ENCODE results near the gene COBL. TPM values are rescaled to one million over a fixed set of nuclear protein-coding genes. Genes with fewer than 3 reads are reported as not detected.

COBL gene
- total and polyA plus RNA-seq, 2 of the 8 experiments (the other 6 are each of a cell fraction or from before 2014, with no cell fraction given) = 13.8 to 40.4 TPM

- H3K14ac ChIP-seq (ENCODE audit: insufficient read length) = no peak overlapping the region
- peak overlapping the region; percentile 96 for H4K91ac ChIP-seq (replicated peaks; ENCODE audit: insufficient read length, low read length)
- CTCF ChIA-PET (ENCODE audit: partially characterized antibody) = interaction anchor here (0.7 to 2.7 kb wide), 16 partner anchors 12 to 537 kb away, joined by 3 to 12 read pairs (median 4); no protein-coding TSS in a partner anchor
- POLR2A ChIA-PET (ENCODE audit: partially characterized antibody) = no interaction called here
- H3K4me3 ChIP-seq (ENCODE audit: extremely low read depth in 1 of 4, insufficient read depth in 2 of 4, low read depth in 3 of 4, low read length in 4 of 4) = peak overlapping the region in 1 of 4 experiments; percentile 10; a peak in 1 of 8 replicates
- H2BK120ac ChIP-seq (replicated peaks; ENCODE audit: low read depth, low read length) = peak overlapping the region; percentile 57
- H3K79me2 ChIP-seq (ENCODE audit: control insufficient read depth in 1 of 2, insufficient read depth in 2 of 2, low read length in 2 of 2) = no peaks in the 10 kb centered on the region
- DNase-seq (ENCODE audit: low read depth in 1 of 2, low spot score in 2 of 2) = no peak
- no peak overlapping the region; the same call in 1 of the 2 replicates for H2BK20ac ChIP-seq (ENCODE audit: low read length)
- no peak overlapping the region for H3K9ac ChIP-seq (replicated peaks in 1 of 4; ENCODE audit: extremely low read depth in 1 of 4, low read depth in 3 of 4, low read length in 3 of 4)
- peak; percentile 50 to 61 (median 58) for TF ChIP-seq CTCF (IDR thresholded peaks at IDR 0.05; ENCODE audit: control extremely low read depth in 1 of 3, insufficient read depth in 1 of 3, low read depth in 1 of 3, low read length in 3 of 3)
- no peak for TF ChIP-seq CHD1 (IDR thresholded peaks at IDR 0.05; ENCODE audit: low read depth, low read length)
- peak; percentile 69 to 70 for TF ChIP-seq RAD21 (IDR thresholded peaks at IDR 0.05 in 1 of 2, conservative IDR thresholded peaks at IDR 0.05 in 1 of 2; ENCODE audit: low read depth in 2 of 2, low read length in 2 of 2)
- peak overlapping the region; percentile 56; the same call in 1 of the 2 replicates for H2AK5ac ChIP-seq (ENCODE audit: low read depth, low read length)
- 34% methylated on average over 2 of the region's 2 CpGs; no CpG with 5 or more reads in 1 of the 2 experiments for WGBS, 2 experiments (ENCODE audit: extremely low coverage in 1 of 2, insufficient coverage in 1 of 2, insufficient read length in 1 of 2, insufficient replicate concordance in 2 of 2, low coverage in 1 of 2, low lambda C conversion rate in 2 of 2, missing lambda C conversion rate in 1 of 2)
- H3K79me1 ChIP-seq (ENCODE audit: low read depth, low read length) = no peaks in the 10 kb centered on the region
- peak overlapping the region; percentile 76; the same call in 1 of the 2 replicates for H2BK5ac ChIP-seq (ENCODE audit: low read depth, low read length)
- H3K36me3 ChIP-seq (ENCODE audit: control insufficient read depth in 2 of 4, insufficient read depth in 4 of 4, low read length in 3 of 4) = no peaks in the 10 kb centered on the region
- H3K18ac ChIP-seq (ENCODE audit: extremely low read depth, low read length) = peak overlapping the region; percentile 75; the same call in 1 of the 2 replicates
- H3K4ac ChIP-seq (replicated peaks; ENCODE audit: insufficient read length, low read depth, low read length) = peak overlapping the region; percentile 97
- no peak overlapping the region for H3K4me2 ChIP-seq (ENCODE audit: insufficient read depth in 1 of 2, low read depth in 2 of 2, low read length in 2 of 2)
- H3K56ac ChIP-seq (replicated peaks; ENCODE audit: insufficient read length, low read depth, low read length) = no peak overlapping the region
- H3K27me3 ChIP-seq (replicated peaks in 1 of 4; ENCODE audit: control insufficient read depth in 3 of 4, extremely low read depth in 1 of 4, insufficient read depth in 3 of 4, low read length in 3 of 4) = no peaks in the 10 kb centered on the region; a peak in 1 of 7 replicates
- peaks cover 0 to 9% (median 8%) of the 10 kb centered on the region in 4 experiments for H3K4me1 ChIP-seq (replicated peaks in 1 of 4; ENCODE audit: control insufficient read depth in 3 of 4, insufficient read depth in 4 of 4, low read length in 3 of 4)
- no peak overlapping the region for H2AFZ ChIP-seq (ENCODE audit: low read length)
- H4K20me1 ChIP-seq (replicated peaks in 1 of 2; ENCODE audit: control insufficient read depth in 1 of 2, insufficient read depth in 2 of 2, low read length in 2 of 2) = no peaks in the 10 kb centered on the region
- H4K5ac ChIP-seq (ENCODE audit: insufficient read length, low read depth, low read length) = peak overlapping the region; percentile 54
- peak overlapping the region; percentile 5; the same call in 1 of the 2 replicates for H2BK15ac ChIP-seq (ENCODE audit: low read length)
- H3K23me2 ChIP-seq (ENCODE audit: low read depth, low read length) = no peaks in the 10 kb centered on the region; the same call in 1 of the 2 replicates
- FAIRE-seq = peak; percentile 28
- H3K9me3 ChIP-seq (ENCODE audit: insufficient read depth in 2 of 2, low read depth in 1 of 2, low read length in 1 of 2) = no peaks in the 10 kb centered on the region
- H3K27ac ChIP-seq (ENCODE audit: low read depth, low read length) = no peak overlapping the region
- no peak overlapping the region for H3K23ac ChIP-seq (ENCODE audit: insufficient read length)
- peak overlapping the region; percentile 82; the same call in 1 of the 2 replicates for H2BK12ac ChIP-seq (ENCODE audit: low read depth, low read length)
- no peak overlapping the region for H4K8ac ChIP-seq (ENCODE audit: extremely low read depth, insufficient read depth, low read length)
Observed at GRCh38 chr7:50982626-50983025, 334.0 kb downstream of the COBL start.
